H9 (cell line): Measurements from ENCODE around the gene MTMR3. TPM values are rescaled to one million over a fixed set of nuclear protein-coding genes. Genes with fewer than 3 reads are reported as not detected.

Source experiments
- DNase-seq: peaks from one replicate; pipeline ENCODE4 v3.0.0-alpha.2; 2017
- H2AFZ ChIP-seq: one replicate; pipeline ENCODE4 v1.6.1; 2013; ENCODE audit warnings: mild to moderate bottlenecking, low read length, control low read depth, moderate library complexity
- H2AK5ac ChIP-seq: 2 replicates; pipeline ENCODE4 v1.6.1; 2013; ENCODE audit warnings: low read length, control low read depth, mixed read lengths; ENCODE audit not compliant: insufficient read length
- H2BK120ac ChIP-seq: one replicate; pipeline ENCODE4 v1.6.1; 2013; ENCODE audit warnings: low read depth, mild to moderate bottlenecking, low read length, control low read depth, inconsistent platforms; ENCODE audit not compliant: poor library complexity, severe bottlenecking
- H2BK12ac ChIP-seq: 2 replicates; pipeline ENCODE4 v1.6.1; 2013; ENCODE audit warnings: low read length, control low read depth, mixed read lengths, low read depth; ENCODE audit not compliant: insufficient read length
- H2BK15ac ChIP-seq: 2 replicates; pipeline ENCODE4 v1.6.1; 2013; ENCODE audit warnings: low read depth, low read length, control low read depth
- H2BK20ac ChIP-seq: one replicate; pipeline ENCODE4 v1.6.1; 2013; ENCODE audit warnings: low read depth, mild to moderate bottlenecking, low read length, control low read depth, inconsistent platforms; ENCODE audit not compliant: poor library complexity, severe bottlenecking
- H2BK5ac ChIP-seq: 2 replicates; pipeline ENCODE4 v1.6.1; 2013; ENCODE audit warnings: low read length, control low read depth, mixed read lengths; ENCODE audit not compliant: insufficient read length
- H3K14ac ChIP-seq: 2 replicates; pipeline ENCODE4 v1.6.1; 2013; ENCODE audit warnings: low read length, control low read depth; ENCODE audit not compliant: insufficient read depth
- H3K18ac ChIP-seq: 2 replicates; pipeline ENCODE4 v1.6.1; 2013; ENCODE audit warnings: low read depth, mild to moderate bottlenecking, mixed read lengths, low read length, control low read depth; ENCODE audit not compliant: insufficient read length
- H3K23ac ChIP-seq: 2 replicates; pipeline ENCODE4 v1.6.1; 2013; ENCODE audit warnings: low read length, control low read depth, mixed read lengths, low read depth; ENCODE audit not compliant: insufficient read length
- H3K23me2 ChIP-seq: 2 replicates; pipeline ENCODE4 v1.6.1; 2013; ENCODE audit warnings: low read depth, mild to moderate bottlenecking, mixed read lengths, low read length, control low read depth; ENCODE audit not compliant: insufficient read length, poor library complexity, severe bottlenecking
- H3K27ac ChIP-seq: 2 replicates; pipeline ENCODE4 v1.5.1; 2013; ENCODE audit warnings: low read length, control low read depth, mixed read lengths, low read depth; ENCODE audit not compliant: insufficient read length
- H3K27me3 ChIP-seq: 2 replicates; pipeline ENCODE4 v1.6.1; 2013; ENCODE audit warnings: low read length, control low read depth, inconsistent platforms; ENCODE audit not compliant: insufficient read depth
- H3K4ac ChIP-seq: 2 replicates; pipeline ENCODE4 v1.6.1; 2013; ENCODE audit warnings: low read depth, mild to moderate bottlenecking, control low read depth, inconsistent platforms, low read length, moderate library complexity
- H3K4me1 ChIP-seq: 2 replicates; pipeline ENCODE4 v1.6.1; 2013; ENCODE audit warnings: low read length, control low read depth, inconsistent platforms; ENCODE audit not compliant: insufficient read depth
- H3K4me2 ChIP-seq: 2 replicates; pipeline ENCODE4 v1.6.1; 2013; ENCODE audit warnings: low read length, control low read depth, mixed read lengths; ENCODE audit not compliant: insufficient read length, insufficient read depth
- H3K56ac ChIP-seq: 2 replicates; pipeline ENCODE4 v1.6.1; 2013; ENCODE audit warnings: low read depth, mild to moderate bottlenecking, mixed read lengths, low read length, control low read depth; ENCODE audit not compliant: insufficient read length
- H3K79me1 ChIP-seq: 2 replicates; pipeline ENCODE4 v1.6.1; 2013; ENCODE audit warnings: low read depth, mild to moderate bottlenecking, moderate library complexity, low read length, control low read depth, inconsistent platforms; ENCODE audit not compliant: insufficient read depth, poor library complexity, severe bottlenecking
- H3K79me2 ChIP-seq: 2 replicates; pipeline ENCODE4 v1.6.1; 2013; ENCODE audit warnings: low read length, control low read depth, inconsistent platforms; ENCODE audit not compliant: insufficient read depth
- H3K9ac ChIP-seq: 2 replicates; pipeline ENCODE4 v1.6.1; 2013; ENCODE audit warnings: low read length, control low read depth, mixed read lengths; ENCODE audit not compliant: insufficient read length; ENCODE audit errors: extremely low read depth
- H3K9me3 ChIP-seq: one replicate; pipeline ENCODE4 v1.6.1; 2013; ENCODE audit warnings: low read depth, low read length, inconsistent platforms; ENCODE audit not compliant: control insufficient read depth
- H3T11ph ChIP-seq: one replicate; pipeline ENCODE4 v1.6.1; 2013; ENCODE audit warnings: mild to moderate bottlenecking, low read length, control low read depth, inconsistent platforms
- H4K20me1 ChIP-seq: one replicate; pipeline ENCODE4 v1.6.1; 2013; ENCODE audit not compliant: control insufficient read depth, insufficient read length, insufficient read depth
- H4K5ac ChIP-seq: 2 replicates; pipeline ENCODE4 v1.6.1; 2013; ENCODE audit warnings: low read depth, mild to moderate bottlenecking, mixed read lengths, low read length, control low read depth; ENCODE audit not compliant: insufficient read length
- H4K8ac ChIP-seq: replicated peaks from 2 replicates; pipeline ENCODE4 v1.6.1; 2013; ENCODE audit warnings: low read length, control low read depth, mixed read lengths, low read depth; ENCODE audit not compliant: insufficient read length
- H4K91ac ChIP-seq: 2 replicates; pipeline ENCODE4 v1.6.1; 2013; ENCODE audit warnings: low read depth, mild to moderate bottlenecking, moderate library complexity, mixed read lengths, low read length, control low read depth; ENCODE audit not compliant: insufficient read length
- H3K27ac Mint-ChIP-seq, 3 experiments: 2 replicates in 2 of 3; 3 replicates in 1 of 3; pipeline ENCODE4 v1.8.0; 2020 to 2021; ENCODE audit warnings: mixed read lengths in 3 of 3, mild to moderate bottlenecking in 1 of 3, moderate library complexity in 1 of 3
- H3K27me3 Mint-ChIP-seq: 2 replicates; pipeline ENCODE4 v1.8.0; 2021; ENCODE audit warnings: low read depth, mild to moderate bottlenecking, moderate library complexity, mixed read lengths
- H3K36me3 Mint-ChIP-seq, 3 experiments: 2 replicates in 2 of 3; 3 replicates in 1 of 3; pipeline ENCODE4 v1.8.0; 2020 to 2021; ENCODE audit warnings: low read depth in 3 of 3, mixed read lengths in 3 of 3; ENCODE audit not compliant: insufficient read depth in 1 of 3
- H3K4me1 Mint-ChIP-seq, 2 experiments: 2 replicates each; pipeline ENCODE4 v1.8.0; 2020; ENCODE audit warnings: mixed read lengths in 2 of 2
- H3K4me3 Mint-ChIP-seq, 2 experiments: 2 replicates in 1 of 2; 3 replicates in 1 of 2; pipeline ENCODE4 v1.8.0; 2020 to 2021; ENCODE audit warnings: mild to moderate bottlenecking in 2 of 2, mixed read lengths in 2 of 2, moderate library complexity in 1 of 2
- H3K9me3 Mint-ChIP-seq, 2 experiments: 2 replicates in 1 of 2; 3 replicates in 1 of 2; pipeline ENCODE4 v1.8.0; 2020; ENCODE audit warnings: mild to moderate bottlenecking in 2 of 2, mixed read lengths in 2 of 2, moderate library complexity in 1 of 2
- CTCF ChIP-seq: fragments of 200-600 bp; sonication (generic); conservative IDR thresholded peaks from 3 replicates; pipeline ENCODE4 v1.8.0; 2021; ENCODE audit warnings: antibody characterized with exemption, mild to moderate bottlenecking
- WGBS: extraction: QIAGEN DNeasy Blood & Tissue Kit; methylation state at CpG from one replicate; pipeline ENCODE4 v1.1.7; 2013; ENCODE audit warnings: missing lambda C conversion rate, low lambda C conversion rate, mixed read lengths; ENCODE audit not compliant: insufficient read length; ENCODE audit errors: extremely low coverage; 5-methylcytosine and 5-hydroxymethylcytosine counted together
- total RNA-seq: library from RNA; stranded (reverse); gene quantifications from 2 replicates; pipeline ENCODE4 v1.2.1, GENCODE V29; 2021

Gene MTMR3
- total RNA-seq, 1 experiment from 2014 or later, result 19.8 TPM

DNA sequence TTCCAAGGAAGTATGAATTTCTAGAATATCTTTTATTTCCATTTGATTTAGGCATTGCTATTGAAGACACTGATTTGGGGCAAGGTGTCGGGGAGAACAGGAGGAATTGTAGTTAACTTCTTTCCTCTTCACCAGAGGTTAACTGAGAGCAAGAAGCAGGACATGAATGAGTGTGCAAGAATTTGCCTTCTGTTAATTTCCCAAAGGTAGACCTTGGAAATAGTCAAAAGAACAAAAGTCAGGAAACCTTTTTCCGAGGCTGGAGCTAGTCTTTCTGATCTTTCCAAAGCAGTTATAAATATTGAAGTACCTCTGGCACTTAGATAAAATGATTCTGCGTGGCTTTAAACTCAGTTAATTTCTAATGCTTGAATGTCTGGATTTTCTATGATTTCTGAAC, 66.9 kb downstream of the MTMR3 start:
- Histone ChIP-seq H4K5ac (no peak overlapping the region), H3K9me3 (no peaks in the 10 kb centered on the region), H2AFZ (no peak overlapping the region), H3K4me1 (peaks cover 2% of the 10 kb centered on the region; the same call in 1 of the 2 replicates), H4K91ac (no peak overlapping the region), H2BK12ac (no peak overlapping the region), H3K56ac (no peak overlapping the region), H3K4me2 (no peak overlapping the region), H3T11ph (no peak overlapping the region), H3K14ac (no peak overlapping the region), H3K18ac (no peak overlapping the region), H2BK15ac (no peak overlapping the region), H3K23ac (no peak overlapping the region), H3K27ac (no peak overlapping the region), H3K79me2 (peaks cover 4% of the 10 kb centered on the region; the same call in 1 of the 2 replicates), H4K8ac (no peak overlapping the region), H4K20me1 (no peaks in the 10 kb centered on the region), H2BK120ac (no peak overlapping the region), H3K9ac (no peak overlapping the region), H3K27me3 (no peaks in the 10 kb centered on the region), H2BK20ac (no peak overlapping the region), H3K79me1 (peaks cover 4% of the 10 kb centered on the region), H3K23me2 (no peaks in the 10 kb centered on the region), H3K4ac (no peak overlapping the region), H2AK5ac (no peak overlapping the region), H2BK5ac (no peak overlapping the region)
- H3K27ac Mint-ChIP-seq, result peak overlapping the region in 2 of 3 experiments; percentile 10 to 68; a peak in 4 of 7 replicates
- no peaks in the 10 kb centered on the region for H3K27me3 Mint-ChIP-seq
- no peak overlapping the region for H3K4me3 Mint-ChIP-seq
- H3K36me3 Mint-ChIP-seq, result no peaks in the 10 kb centered on the region
- H3K9me3 Mint-ChIP-seq, result no peaks in the 10 kb centered on the region
- no peak for DNase-seq
- no CpG with 5 or more reads among the region's 3 CpGs for WGBS
- H3K4me1 Mint-ChIP-seq, result peaks cover 60% of the 10 kb centered on the region in 2 experiments
- no peak for TF ChIP-seq CTCF
